Activated T-cell treated with anti-CD3 and anti-CD28 coated beads, Interleukin-2, amount 50 U/mL, for 24 hours (primary cell): Measurements from ENCODE around the gene PRDM11.

ENCODE experiments used
- DNase-seq: peaks from one replicate; pipeline ENCODE4 v3.0.0-alpha.2; 2020
- H3K27ac Mint-ChIP-seq: 2 replicates; pipeline ENCODE4 v1.8.0; 2020; ENCODE audit warnings: mild to moderate bottlenecking, mixed read lengths
- H3K27me3 Mint-ChIP-seq: 2 replicates; pipeline ENCODE4 v1.8.0; 2020; ENCODE audit warnings: mixed read lengths
- H3K36me3 Mint-ChIP-seq: 2 replicates; pipeline ENCODE4 v1.8.0; 2020; ENCODE audit warnings: low read depth, mixed read lengths
- H3K4me1 Mint-ChIP-seq: 2 replicates; pipeline ENCODE4 v1.8.0; 2020; ENCODE audit warnings: low read depth, mixed read lengths
- H3K4me3 Mint-ChIP-seq: 2 replicates; pipeline ENCODE4 v1.8.0; 2020; ENCODE audit warnings: mild to moderate bottlenecking, moderate library complexity, mixed read lengths
- H3K9me3 Mint-ChIP-seq: 2 replicates; pipeline ENCODE4 v1.8.0; 2020; ENCODE audit warnings: mixed read lengths

The PRDM11 gene

DNA sequence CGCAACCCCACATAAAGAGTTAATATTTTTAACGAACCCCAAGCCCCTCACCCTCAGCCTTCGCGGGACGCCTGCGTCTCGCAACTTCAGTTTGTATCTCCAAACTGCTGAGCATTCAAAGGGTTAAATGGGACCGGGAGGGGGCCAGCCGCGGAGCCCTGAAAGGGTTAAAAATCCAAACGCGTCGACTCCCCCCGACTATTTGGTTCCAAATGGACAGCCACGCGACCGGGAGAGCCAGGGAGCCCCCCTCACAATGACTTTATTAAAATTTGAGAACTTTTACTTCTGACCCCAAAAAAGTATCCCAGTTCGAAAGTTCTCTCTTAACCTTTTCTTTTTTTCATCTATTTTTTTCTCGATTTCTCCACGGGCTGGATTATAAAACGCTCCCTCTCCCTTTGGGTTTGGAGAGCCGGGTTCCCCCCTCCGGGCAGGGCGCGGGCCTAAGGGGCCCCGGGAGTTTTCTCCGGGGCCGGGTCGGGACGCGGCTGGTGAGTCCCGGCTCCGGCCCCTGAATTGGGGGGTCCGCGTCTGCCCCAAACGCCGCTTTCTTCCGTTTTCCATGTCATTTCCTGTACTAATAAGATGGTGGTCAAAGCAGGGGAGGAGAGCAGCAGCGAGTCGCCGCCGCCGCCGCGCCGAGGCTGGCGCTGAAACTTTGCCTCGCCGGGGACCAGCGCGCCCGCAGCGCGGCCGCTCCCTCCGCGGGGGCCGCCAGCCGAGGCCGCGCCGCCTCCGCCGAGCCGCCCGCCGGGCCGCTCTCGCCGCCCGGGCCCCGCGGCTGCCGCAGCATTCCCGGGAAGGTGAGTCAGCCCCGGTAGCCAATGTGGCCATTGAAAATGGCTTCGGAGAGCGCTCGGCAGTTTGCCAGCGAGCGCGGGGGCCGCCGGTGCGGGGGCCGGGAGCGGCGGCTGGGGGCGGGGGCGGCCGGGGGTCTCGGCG is at the start of gene PRDM11:
Gene PRDM11, plus strand, starts transcription at position 568 of the 945 bp plus-strand sequence. CDS start 35,128 bp downstream, outside the sequence.
- peak; percentile 83 for DNase-seq
- H3K9me3 Mint-ChIP-seq: no peaks in the 10 kb centered on the region
- peak within 1 kb of the TSS; percentile 88 for H3K27ac Mint-ChIP-seq
- peak within 1 kb of the TSS; percentile 83 for H3K4me3 Mint-ChIP-seq
- peaks cover 35% of the 10 kb centered on the region for H3K27me3 Mint-ChIP-seq
- no peaks in the 10 kb centered on the region for H3K36me3 Mint-ChIP-seq
- peaks cover 27% of the 10 kb centered on the region for H3K4me1 Mint-ChIP-seq

- peak; percentile 46 for DNase-seq
- Mint-ChIP-seq H3K9me3 (no peaks in the 10 kb centered on the region), H3K36me3 (no peaks in the 10 kb centered on the region), H3K27ac (no peak overlapping the region), H3K27me3 (peaks cover 40% of the 10 kb centered on the region), H3K4me1 (peaks cover 22% of the 10 kb centered on the region), H3K4me3 (no peak overlapping the region)
Measured at GRCh38 chr11:45097721-45098493, 48.5 kb upstream of the PRDM11 start.

DNA sequence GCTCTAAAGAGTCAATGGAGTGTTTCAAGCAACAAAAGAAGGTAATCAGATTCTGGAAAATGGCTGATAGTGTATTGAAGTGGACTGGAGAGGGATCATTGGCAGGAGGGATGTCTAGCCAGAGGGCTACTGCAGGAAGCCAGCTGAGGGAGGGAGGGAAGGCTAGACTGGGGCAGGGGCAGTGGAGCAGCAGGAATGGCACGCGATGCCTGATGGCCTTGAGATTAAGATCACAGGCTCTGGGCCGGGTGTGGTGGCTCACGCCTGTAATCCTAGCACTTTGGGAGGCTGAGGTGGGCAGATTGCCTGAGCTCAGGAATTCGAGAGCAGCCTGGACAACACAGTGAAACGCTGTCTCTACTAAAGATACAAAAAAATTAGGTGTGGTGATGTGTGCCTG is 47.5 kb upstream of the PRDM11 start:
- DNase-seq: peak; percentile 13
- H3K4me1 Mint-ChIP-seq: peaks cover 16% of the 10 kb centered on the region
- no peak overlapping the region for H3K4me3 Mint-ChIP-seq
- H3K36me3 Mint-ChIP-seq: no peaks in the 10 kb centered on the region
- H3K9me3 Mint-ChIP-seq: no peaks in the 10 kb centered on the region
- H3K27me3 Mint-ChIP-seq: peaks cover 40% of the 10 kb centered on the region
- no peak overlapping the region for H3K27ac Mint-ChIP-seq

GRCh38 chr11:45100339-45100738 is 46.1 kb upstream of the PRDM11 start:
- peaks cover 14% of the 10 kb centered on the region for H3K4me1 Mint-ChIP-seq
- no peaks in the 10 kb centered on the region for H3K9me3 Mint-ChIP-seq
- H3K4me3 Mint-ChIP-seq: no peak overlapping the region
- peaks cover 39% of the 10 kb centered on the region for H3K27me3 Mint-ChIP-seq
- no peak overlapping the region for H3K27ac Mint-ChIP-seq
- H3K36me3 Mint-ChIP-seq: no peaks in the 10 kb centered on the region
- peak; percentile 25 for DNase-seq

GRCh38 chr11:45102361-45102809 is 44.1 kb upstream of the PRDM11 start:
- Mint-ChIP-seq H3K27me3 (peaks cover 33% of the 10 kb centered on the region), H3K9me3 (no peaks in the 10 kb centered on the region), H3K36me3 (no peaks in the 10 kb centered on the region), H3K4me1 (peaks cover 14% of the 10 kb centered on the region), H3K4me3 (no peak overlapping the region), H3K27ac (no peak overlapping the region)
- peak; percentile 28 for DNase-seq

- H3K27ac Mint-ChIP-seq: peak overlapping the region; percentile 64
Measured at GRCh38 chr11:45102810-45103621, 43.4 kb upstream of the PRDM11 start.

GRCh38 chr11:45104006-45104789 is 42.2 kb upstream of the PRDM11 start:
- no peaks in the 10 kb centered on the region for H3K9me3 Mint-ChIP-seq
- H3K4me1 Mint-ChIP-seq: peaks cover 14% of the 10 kb centered on the region
- H3K27ac Mint-ChIP-seq: no peak overlapping the region
- H3K36me3 Mint-ChIP-seq: no peaks in the 10 kb centered on the region
- peaks cover 20% of the 10 kb centered on the region for H3K27me3 Mint-ChIP-seq
- DNase-seq: peak; percentile 26
- no peak overlapping the region for H3K4me3 Mint-ChIP-seq

More at GRCh38 chr11:45102810-45103621, 43.4 kb upstream of the PRDM11 start:
- DNase-seq: peak; percentile 81
- H3K9me3 Mint-ChIP-seq: no peaks in the 10 kb centered on the region
- no peaks in the 10 kb centered on the region for H3K36me3 Mint-ChIP-seq
- peak overlapping the region; percentile 71 for H3K4me3 Mint-ChIP-seq
- H3K4me1 Mint-ChIP-seq: peaks cover 14% of the 10 kb centered on the region
- H3K27me3 Mint-ChIP-seq: peaks cover 27% of the 10 kb centered on the region

DNA sequence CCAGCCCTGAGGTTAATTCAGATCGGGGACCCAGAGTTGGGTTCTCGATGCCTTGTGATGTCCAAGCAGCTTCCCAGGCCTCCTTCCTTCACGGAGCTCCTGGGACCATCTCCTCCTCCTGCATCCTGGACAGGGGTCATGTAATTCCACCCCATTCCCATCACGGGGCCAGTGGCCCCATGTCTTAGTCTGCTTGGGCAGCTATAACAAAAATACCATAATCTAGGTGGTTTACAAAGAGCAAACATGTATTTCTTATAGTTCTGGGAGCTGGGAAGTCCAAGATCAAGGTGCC is 41.7 kb upstream of the PRDM11 start:
- DNase-seq: no peak
- Mint-ChIP-seq H3K36me3 (no peaks in the 10 kb centered on the region), H3K27ac (no peak overlapping the region), H3K9me3 (no peaks in the 10 kb centered on the region), H3K4me3 (no peak overlapping the region), H3K4me1 (peaks cover 14% of the 10 kb centered on the region), H3K27me3 (peaks cover 20% of the 10 kb centered on the region)

GRCh38 chr11:45105233-45105983 is 41.0 kb upstream of the PRDM11 start:
- peaks cover 13% of the 10 kb centered on the region for H3K4me1 Mint-ChIP-seq
- no peaks in the 10 kb centered on the region for H3K36me3 Mint-ChIP-seq
- no peak overlapping the region for H3K27ac Mint-ChIP-seq
- no peaks in the 10 kb centered on the region for H3K9me3 Mint-ChIP-seq
- no peak overlapping the region for H3K4me3 Mint-ChIP-seq
- DNase-seq: peak; percentile 77
- peaks cover 19% of the 10 kb centered on the region for H3K27me3 Mint-ChIP-seq

DNA sequence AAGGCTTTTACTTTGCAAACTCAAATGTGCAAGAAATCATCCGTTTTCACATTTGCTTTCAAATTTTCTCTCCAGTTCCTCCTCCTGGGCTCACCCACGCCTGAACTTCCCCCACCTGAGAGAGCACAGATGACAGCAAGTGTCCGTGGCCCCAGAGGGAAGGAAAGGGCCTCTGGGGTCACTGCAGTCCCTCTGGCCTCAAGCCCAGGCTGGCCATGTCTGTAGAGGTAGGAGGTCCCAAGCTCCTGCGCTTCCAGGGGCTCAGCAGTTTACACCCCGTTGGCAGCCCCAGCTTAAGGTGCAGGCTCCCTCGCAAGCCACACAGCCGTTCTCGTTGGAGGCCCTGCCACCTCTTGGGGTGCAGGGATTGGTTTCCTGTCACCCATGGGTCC is 40.5 kb upstream of the PRDM11 start:
- H3K27ac Mint-ChIP-seq: no peak overlapping the region
- peaks cover 21% of the 10 kb centered on the region for H3K27me3 Mint-ChIP-seq
- H3K9me3 Mint-ChIP-seq: no peaks in the 10 kb centered on the region
- H3K36me3 Mint-ChIP-seq: no peaks in the 10 kb centered on the region
- peak; percentile 22 for DNase-seq
- peaks cover 12% of the 10 kb centered on the region for H3K4me1 Mint-ChIP-seq
- H3K4me3 Mint-ChIP-seq: no peak overlapping the region

- no peak overlapping the region for H3K4me3 Mint-ChIP-seq
- no peaks in the 10 kb centered on the region for H3K9me3 Mint-ChIP-seq
- DNase-seq: peak; percentile 19
- no peak overlapping the region for H3K27ac Mint-ChIP-seq
- peaks cover 12% of the 10 kb centered on the region for H3K4me1 Mint-ChIP-seq
- H3K36me3 Mint-ChIP-seq: no peaks in the 10 kb centered on the region
- peaks cover 22% of the 10 kb centered on the region for H3K27me3 Mint-ChIP-seq
Measured at GRCh38 chr11:45106440-45106839, 40.0 kb upstream of the PRDM11 start.

DNA sequence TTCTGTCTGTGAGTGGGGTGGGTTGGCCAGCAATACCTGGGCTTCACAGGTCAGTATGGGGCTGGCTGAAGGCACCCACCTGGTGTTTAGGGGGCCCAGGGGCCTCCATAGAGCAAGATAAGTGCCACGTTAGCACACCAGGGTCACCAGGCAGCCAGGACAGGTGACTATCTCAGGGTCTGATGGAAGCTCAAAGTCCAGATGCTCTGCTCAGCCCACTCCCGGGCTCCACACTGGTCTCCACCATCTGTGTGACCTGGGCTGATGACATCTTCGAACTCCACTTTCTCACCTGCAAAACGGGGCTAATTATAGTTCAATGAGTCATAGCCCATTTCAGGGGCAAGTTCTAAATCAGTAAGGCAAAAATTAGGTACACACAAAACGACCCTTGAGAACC is 39.4 kb upstream of the PRDM11 start:
- DNase-seq: peak; percentile 9
- H3K4me1 Mint-ChIP-seq: peaks cover 12% of the 10 kb centered on the region

More for the DNA sequence above, 39.4 kb upstream of the PRDM11 start:
- H3K4me3 Mint-ChIP-seq: no peak overlapping the region
- no peaks in the 10 kb centered on the region for H3K36me3 Mint-ChIP-seq
- peaks cover 24% of the 10 kb centered on the region for H3K27me3 Mint-ChIP-seq
- no peaks in the 10 kb centered on the region for H3K9me3 Mint-ChIP-seq
- no peak overlapping the region for H3K27ac Mint-ChIP-seq
